Osteocyte (in vitro differentiated cells): ENCODE measurements around the gene OSGIN1. TPM values are rescaled to one million over a fixed set of nuclear protein-coding genes. Genes with fewer than 3 reads are reported as not detected.
"Not testable (repeated sequence)": the region's sequence is repeated elsewhere in the genome, so short reads cannot be mapped to it uniquely, and the experiment has no call there.

Experiments
- DNase-seq: peaks from one replicate; pipeline ENCODE4 v3.0.0; 2021; ENCODE audit warnings: mixed read lengths; ENCODE audit not compliant: unreplicated experiment; ENCODE audit errors: extremely low spot score
- H3K27ac Mint-ChIP-seq: one replicate; pipeline ENCODE4 v1.8.0; 2021; ENCODE audit warnings: mild to moderate bottlenecking, mixed read lengths; ENCODE audit not compliant: unreplicated experiment
- H3K27me3 Mint-ChIP-seq: one replicate; pipeline ENCODE4 v1.8.0; 2021; ENCODE audit warnings: mixed read lengths; ENCODE audit not compliant: unreplicated experiment
- H3K36me3 Mint-ChIP-seq: one replicate; pipeline ENCODE4 v1.8.0; 2021; ENCODE audit warnings: mixed read lengths; ENCODE audit not compliant: unreplicated experiment
- H3K4me1 Mint-ChIP-seq: one replicate; pipeline ENCODE4 v1.8.0; 2021; ENCODE audit warnings: mixed read lengths; ENCODE audit not compliant: unreplicated experiment
- H3K4me3 Mint-ChIP-seq: one replicate; pipeline ENCODE4 v1.8.0; 2021; ENCODE audit warnings: mild to moderate bottlenecking, moderate library complexity, mixed read lengths; ENCODE audit not compliant: unreplicated experiment
- H3K9me3 Mint-ChIP-seq: one replicate; pipeline ENCODE4 v1.8.0; 2021; ENCODE audit warnings: mixed read lengths; ENCODE audit not compliant: unreplicated experiment
- total RNA-seq: library from RNA; stranded (reverse); gene quantifications from 2 replicates; pipeline ENCODE4 v1.2.1, GENCODE V29; 2021
- TF ChIP-seq, protein P1 (sequence below): fragments of 200-600 bp; sonication (generic); IDR thresholded peaks from 2 replicates; pipeline ENCODE4 v1.5.0; 2021; ENCODE audit warnings: antibody characterized with exemption, mild to moderate bottlenecking, moderate library complexity

OSGIN1 gene
- total RNA-seq, 1 donor from 2014 or later = 1.3 TPM

DNA sequence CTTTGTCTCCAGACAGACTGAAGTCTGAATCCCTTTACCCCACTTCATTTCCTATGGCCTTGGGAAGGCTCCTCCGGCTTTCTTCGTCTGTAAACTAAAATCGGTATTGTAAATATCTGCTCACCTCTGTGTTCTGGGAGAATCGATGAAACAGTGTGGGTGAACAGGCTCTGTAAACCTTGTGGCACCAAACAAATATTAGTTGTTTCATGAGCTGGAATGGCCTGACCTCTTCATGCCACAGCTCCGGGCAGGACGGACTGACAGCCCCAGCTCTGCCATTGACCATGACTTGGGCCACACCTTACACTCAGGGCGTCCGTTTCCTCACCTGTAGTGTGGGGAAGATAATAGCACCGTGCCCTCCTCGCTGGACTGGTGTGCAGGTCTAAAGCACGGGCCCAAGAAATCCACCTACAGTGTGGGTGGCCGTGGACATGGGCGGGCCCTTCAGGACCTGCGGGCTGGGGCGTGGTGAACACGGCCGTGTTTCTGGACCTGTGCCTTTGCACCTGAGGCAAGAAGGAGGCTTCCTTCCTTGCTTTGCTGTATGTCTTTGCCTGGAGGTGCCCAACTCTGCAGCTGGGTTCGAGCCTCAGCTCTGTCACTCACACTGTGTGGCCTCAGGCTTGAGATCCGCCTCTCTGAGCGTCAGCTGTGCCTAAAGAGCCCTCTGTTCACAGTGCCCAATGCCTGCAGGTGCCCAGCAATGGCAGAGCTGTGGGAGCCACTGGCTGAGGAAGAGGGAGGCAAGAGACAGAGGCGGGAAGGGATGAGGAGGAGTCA, 6.1 kb upstream of the OSGIN1 start:
- no peak overlapping the region for H3K27ac Mint-ChIP-seq
- H3K9me3 Mint-ChIP-seq = no peaks in the 10 kb centered on the region
- H3K36me3 Mint-ChIP-seq = no peaks in the 10 kb centered on the region
- H3K27me3 Mint-ChIP-seq = no peaks in the 10 kb centered on the region
- DNase-seq = no peak
- H3K4me3 Mint-ChIP-seq = no peak overlapping the region
- H3K4me1 Mint-ChIP-seq = peaks cover 2% of the 10 kb centered on the region
- TF ChIP-seq, protein P1, sequence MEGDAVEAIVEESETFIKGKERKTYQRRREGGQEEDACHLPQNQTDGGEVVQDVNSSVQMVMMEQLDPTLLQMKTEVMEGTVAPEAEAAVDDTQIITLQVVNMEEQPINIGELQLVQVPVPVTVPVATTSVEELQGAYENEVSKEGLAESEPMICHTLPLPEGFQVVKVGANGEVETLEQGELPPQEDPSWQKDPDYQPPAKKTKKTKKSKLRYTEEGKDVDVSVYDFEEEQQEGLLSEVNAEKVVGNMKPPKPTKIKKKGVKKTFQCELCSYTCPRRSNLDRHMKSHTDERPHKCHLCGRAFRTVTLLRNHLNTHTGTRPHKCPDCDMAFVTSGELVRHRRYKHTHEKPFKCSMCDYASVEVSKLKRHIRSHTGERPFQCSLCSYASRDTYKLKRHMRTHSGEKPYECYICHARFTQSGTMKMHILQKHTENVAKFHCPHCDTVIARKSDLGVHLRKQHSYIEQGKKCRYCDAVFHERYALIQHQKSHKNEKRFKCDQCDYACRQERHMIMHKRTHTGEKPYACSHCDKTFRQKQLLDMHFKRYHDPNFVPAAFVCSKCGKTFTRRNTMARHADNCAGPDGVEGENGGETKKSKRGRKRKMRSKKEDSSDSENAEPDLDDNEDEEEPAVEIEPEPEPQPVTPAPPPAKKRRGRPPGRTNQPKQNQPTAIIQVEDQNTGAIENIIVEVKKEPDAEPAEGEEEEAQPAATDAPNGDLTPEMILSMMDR = no peak

DNA sequence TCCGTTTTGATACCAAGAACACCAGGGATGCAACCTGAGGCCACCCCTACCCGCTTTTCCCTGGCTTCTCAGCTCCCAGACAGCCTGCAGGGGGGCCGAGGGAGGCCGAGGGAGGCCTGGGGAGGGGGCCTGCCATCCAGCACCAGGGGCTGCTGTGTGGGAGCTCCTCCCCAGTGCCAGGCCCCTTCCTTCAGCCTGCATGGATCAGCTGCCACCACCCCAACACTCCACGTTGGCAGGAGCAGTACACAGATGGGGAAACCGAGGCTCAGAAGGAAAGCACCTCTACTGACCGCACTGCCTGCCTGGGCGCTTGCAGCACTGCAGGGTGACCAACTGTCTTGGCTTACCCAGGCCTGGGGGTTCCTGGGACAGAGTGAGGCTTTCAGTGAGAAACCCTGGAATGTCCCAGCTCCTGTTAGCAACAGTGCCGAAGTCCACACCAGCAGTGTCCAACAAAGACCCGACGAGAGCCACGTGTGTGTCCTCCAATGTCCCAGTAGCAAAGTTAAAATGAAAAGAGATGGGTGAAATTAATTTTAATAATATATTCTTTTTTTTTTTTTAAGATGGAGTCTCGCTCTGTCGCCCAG, 5.3 kb upstream of the OSGIN1 start:
- TF ChIP-seq, protein P1 = no peak
- Mint-ChIP-seq H3K4me1 (peaks cover 2% of the 10 kb centered on the region), H3K27ac (no peak overlapping the region), H3K36me3 (no peaks in the 10 kb centered on the region), H3K4me3 (no peak overlapping the region), H3K9me3 (no peaks in the 10 kb centered on the region), H3K27me3 (no peaks in the 10 kb centered on the region)
- no peak for DNase-seq

DNA sequence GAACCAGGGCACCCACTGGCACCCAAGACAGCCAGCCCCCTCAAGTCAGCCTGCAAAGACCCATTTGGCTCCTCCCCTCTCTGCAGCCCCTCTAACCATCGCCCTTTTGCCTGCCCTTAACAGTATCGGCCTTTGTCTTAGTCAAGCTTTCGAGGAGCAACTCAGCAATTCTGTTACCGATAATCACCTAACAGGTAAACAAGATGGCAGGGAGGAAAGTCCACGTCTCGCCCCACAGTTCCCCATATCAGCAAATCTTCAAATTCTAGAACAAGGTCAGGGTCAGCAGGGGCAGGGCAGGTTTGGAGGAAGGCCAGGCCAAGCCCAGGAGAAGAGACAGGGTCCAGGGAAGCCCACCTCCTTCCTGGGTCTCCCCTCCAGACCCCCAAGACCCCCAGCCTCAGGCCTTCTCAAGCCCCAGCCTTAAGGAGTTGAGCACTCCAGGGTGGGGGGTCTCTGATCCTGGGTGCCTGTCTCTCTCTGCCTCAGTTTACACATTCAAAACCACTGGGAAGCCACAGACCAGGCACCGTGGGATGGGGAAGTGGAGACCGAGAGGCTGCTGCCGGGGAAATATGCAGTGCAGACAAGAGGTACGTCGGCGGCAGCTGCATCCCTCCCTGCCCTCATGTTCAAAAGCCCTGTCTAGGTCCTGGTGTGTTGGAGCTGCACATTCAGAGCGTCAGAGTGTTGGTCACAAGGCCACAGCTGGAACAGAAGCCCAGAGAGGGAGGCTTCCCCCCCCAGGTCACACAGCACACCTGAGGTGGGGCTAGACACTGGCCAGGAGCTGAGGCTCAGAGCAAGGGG, 3.9 kb upstream of the OSGIN1 start:
- DNase-seq = no peak
- Mint-ChIP-seq H3K27ac (no peak overlapping the region), H3K9me3 (no peaks in the 10 kb centered on the region), H3K4me3 (no peak overlapping the region), H3K36me3 (no peaks in the 10 kb centered on the region), H3K27me3 (no peaks in the 10 kb centered on the region), H3K4me1 (peaks cover 10% of the 10 kb centered on the region)
- TF ChIP-seq, protein P1 = no peak

DNA sequence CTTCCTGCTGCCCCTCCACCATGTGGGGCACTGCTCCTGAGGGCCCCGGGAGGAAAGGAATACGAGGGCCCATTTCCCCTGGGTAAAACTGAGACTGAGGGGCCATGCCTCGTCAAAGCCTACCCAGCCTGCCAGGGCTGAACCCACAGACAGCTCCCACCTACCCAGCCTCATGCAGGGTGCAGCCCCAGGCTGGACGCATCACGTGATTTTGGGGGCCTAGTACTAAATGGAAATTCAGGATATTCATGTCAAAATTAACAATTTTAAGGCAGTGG, 3.4 kb upstream of the OSGIN1 start:
- no peak for DNase-seq
- no peaks in the 10 kb centered on the region for H3K27me3 Mint-ChIP-seq
- peaks cover 15% of the 10 kb centered on the region for H3K4me1 Mint-ChIP-seq
- H3K36me3 Mint-ChIP-seq = no peaks in the 10 kb centered on the region
- H3K27ac Mint-ChIP-seq = no peak overlapping the region
- H3K9me3 Mint-ChIP-seq = no peaks in the 10 kb centered on the region
- H3K4me3 Mint-ChIP-seq = no peak overlapping the region
- TF ChIP-seq, protein P1 = no peak

DNA sequence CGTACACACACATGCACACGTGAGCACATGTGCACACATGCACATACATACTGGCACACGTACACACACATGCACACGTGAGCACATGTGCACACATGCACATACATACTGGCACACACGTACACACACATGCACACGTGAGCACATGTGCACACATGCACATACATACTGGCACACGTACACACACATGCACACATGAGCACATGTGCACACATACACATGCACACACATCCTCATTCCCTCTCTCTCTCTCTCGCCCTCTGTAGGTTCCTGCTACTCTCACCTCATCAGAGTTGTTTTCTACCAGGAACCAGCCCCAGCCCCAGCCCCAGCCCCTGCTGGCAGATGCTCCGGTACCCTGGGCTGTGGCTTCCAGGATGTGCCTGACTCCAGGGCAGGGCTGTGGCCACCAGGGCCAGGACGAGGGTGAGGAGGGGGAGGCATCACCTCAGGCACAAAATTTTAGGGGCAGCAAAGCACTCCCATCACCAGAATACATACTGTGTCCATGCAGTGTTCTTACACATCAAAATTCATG, 2.1 kb upstream of the OSGIN1 start:
- H3K9me3 Mint-ChIP-seq, H3K4me3 Mint-ChIP-seq, H3K36me3 Mint-ChIP-seq, H3K27me3 Mint-ChIP-seq, H3K27ac Mint-ChIP-seq, DNase-seq: not testable (repeated sequence)
- H3K4me1 Mint-ChIP-seq = peaks cover 18% of the 10 kb centered on the region
